HepG2 (cell line): ENCODE results near the gene NEU1. TPM values are rescaled to one million over a fixed set of nuclear protein-coding genes. Genes with fewer than 3 reads are reported as not detected.
A peak's percentile ranks its signal among the peaks of the same experiment; 100 is the strongest.

Experiments used
- ATAC-seq: fragments of 200-7000 bp; cut with Tn5 transposase; 3 replicates; pipeline ENCODE4 v1.9.1; 2020; ENCODE audit warnings: mild to moderate bottlenecking, moderate library complexity
- BruUV-seq: library from RNA; stranded (reverse); fragments of 400-500 nt; replicated peaks from 2 replicates; lab custom pipeline; 2021; lab: Mats Ljungman, UMichigan
- CTCF ChIA-PET: fragments of 300-600 bp; formaldehyde crosslinking; extraction: SDS; loops from one replicate; lab custom pipeline; 2021; ENCODE audit warnings: low total read pairs, inconsistent platforms, low intra/inter-chr PET ratio; lab: Yijun Ruan, JAX
- POLR2A ChIA-PET: fragments of 350-600 bp; sonication (Branson Sonifier 250); formaldehyde crosslinking; loops from one replicate; lab custom pipeline; 2020; ENCODE audit warnings: antibody characterized with exemption, inconsistent platforms; lab: Yijun Ruan, JAX
- DNase-seq: peaks from one replicate; pipeline ENCODE4 v3.0.0-alpha.2; 2015; ENCODE audit warnings: low spot score
- FAIRE-seq: peaks from 3 replicates; lab custom pipeline; 2011; peaks lifted over from hg19 to GRCh38; lab: Jason Lieb, UNC
- H2AFZ ChIP-seq: one replicate; pipeline ENCODE4 v1.6.1; 2011; ENCODE audit warnings: low read length, inconsistent platforms
- H3K27ac ChIP-seq: fragments of 300-600 bp; 3 replicates; pipeline ENCODE4 v1.8.0; 2011; ENCODE audit warnings: mixed run types, mild to moderate bottlenecking, mixed read lengths, low read length, inconsistent platforms; ENCODE audit not compliant: insufficient read depth; ENCODE audit errors: extremely low read length
- H3K27me3 ChIP-seq, 2 experiments: fragments of 200-600 bp in 1 of 2; 2 replicates in 1 of 2; 3 replicates in 1 of 2; pipeline versions ENCODE4 v1.6.0 to v1.8.0; 2011; ENCODE audit warnings: low read length in 2 of 2, mild to moderate bottlenecking in 2 of 2, moderate library complexity in 2 of 2, inconsistent platforms in 1 of 2; ENCODE audit not compliant: insufficient read depth in 2 of 2, control insufficient read depth in 1 of 2
- H3K36me3 ChIP-seq, 2 experiments: fragments of 200-600 bp in 1 of 2; replicated peaks in 1 of 2; 2 replicates in 1 of 2; 3 replicates in 1 of 2; pipeline versions ENCODE4 v1.5.1 to v1.8.0; 2011; ENCODE audit warnings: low read length in 2 of 2, inconsistent platforms in 1 of 2; ENCODE audit not compliant: insufficient read depth in 2 of 2, control insufficient read depth in 1 of 2
- H3K4me1 ChIP-seq: 2 replicates; pipeline ENCODE4 v1.5.1; 2012; ENCODE audit warnings: low read length, inconsistent platforms; ENCODE audit not compliant: insufficient read depth
- H3K4me2 ChIP-seq: 2 replicates; pipeline ENCODE4 v1.6.0; 2011; ENCODE audit warnings: low read depth, low read length, inconsistent platforms
- H3K4me3 ChIP-seq, 3 experiments: fragments of 200-600 bp in 1 of 3; sonication (generic), shearing (Covaris generic) in 1 of 3; replicated peaks in 1 of 3; 2 replicates each; pipeline ENCODE4 v1.5.1; 2011 to 2016; ENCODE audit warnings: low read length in 3 of 3, inconsistent platforms in 2 of 3, low read depth in 2 of 3, mild to moderate bottlenecking in 2 of 3, control low read depth in 1 of 3, mixed read lengths in 1 of 3; ENCODE audit not compliant: insufficient read depth in 1 of 3
- H3K79me2 ChIP-seq: one replicate; pipeline ENCODE4 v1.6.1; 2011; ENCODE audit warnings: low read length, inconsistent platforms; ENCODE audit not compliant: insufficient read depth
- H3K9ac ChIP-seq: 2 replicates; pipeline ENCODE4 v1.6.0; 2011; ENCODE audit warnings: mild to moderate bottlenecking, low read depth, low read length, inconsistent platforms; ENCODE audit not compliant: insufficient read depth
- H3K9me3 ChIP-seq: 2 replicates; pipeline ENCODE4 v1.5.1; 2012; ENCODE audit warnings: mild to moderate bottlenecking, low read length
- H4K20me1 ChIP-seq: 2 replicates; pipeline ENCODE4 v1.6.0; 2011; ENCODE audit warnings: inconsistent platforms, mild to moderate bottlenecking, low read length, moderate library complexity; ENCODE audit not compliant: insufficient read depth
- DPF2 ChIP-seq: sonication (generic); formaldehyde crosslinking; IDR thresholded peaks from 2 replicates; pipeline ENCODE4 v1.4.0; 2020; ENCODE audit warnings: mild to moderate bottlenecking, low read depth, missing genetic modification reagents, borderline replicate concordance
- GPBP1L1 ChIP-seq: sonication (generic); formaldehyde crosslinking; IDR thresholded peaks from 2 replicates; pipeline ENCODE4 v1.5.0; 2020; ENCODE audit warnings: mild to moderate bottlenecking, missing genetic modification reagents
- MAX ChIP-seq: IDR thresholded peaks from 2 replicates; pipeline ENCODE4 v1.6.1; 2012; ENCODE audit warnings: inconsistent platforms
- PATZ1 ChIP-seq: sonication (generic); formaldehyde crosslinking; IDR thresholded peaks from 2 replicates; pipeline ENCODE4 v1.4.0; 2020; ENCODE audit warnings: missing genetic modification reagents
- POGK ChIP-seq: sonication (generic); formaldehyde crosslinking; conservative IDR thresholded peaks from 2 replicates; pipeline ENCODE4 v1.8.0; 2022; ENCODE audit warnings: mild to moderate bottlenecking, moderate library complexity, missing genetic modification reagents
- RFXAP ChIP-seq: sonication (generic); formaldehyde crosslinking; IDR thresholded peaks from 2 replicates; pipeline ENCODE4 v1.4.0; 2020; ENCODE audit warnings: missing genetic modification reagents, borderline replicate concordance
- THAP8 ChIP-seq: sonication (generic); formaldehyde crosslinking; IDR thresholded peaks from 2 replicates; pipeline ENCODE4 v1.5.1; 2020; ENCODE audit warnings: missing genetic modification reagents, mild to moderate bottlenecking, borderline replicate concordance
- ZHX1 ChIP-seq: sonication (generic); formaldehyde crosslinking; IDR thresholded peaks from 2 replicates; pipeline ENCODE4 v1.8.1; 2022; ENCODE audit warnings: low read depth, mild to moderate bottlenecking, missing genetic modification reagents
- ZNF12 ChIP-seq: sonication (generic); formaldehyde crosslinking; IDR thresholded peaks from 2 replicates; pipeline ENCODE4 v1.5.0; 2020; ENCODE audit warnings: missing genetic modification reagents
- ZNF468 ChIP-seq: sonication (generic); formaldehyde crosslinking; IDR thresholded peaks from 2 replicates; pipeline ENCODE4 v1.8.0; 2022; ENCODE audit warnings: mild to moderate bottlenecking, moderate library complexity, missing genetic modification reagents
- ZNF788 ChIP-seq: sonication (generic); formaldehyde crosslinking; IDR thresholded peaks from 2 replicates; pipeline ENCODE4 v1.5.0; 2020; ENCODE audit warnings: mild to moderate bottlenecking, missing genetic modification reagents, borderline replicate concordance
- ZNF878 ChIP-seq: sonication (generic); formaldehyde crosslinking; IDR thresholded peaks from 2 replicates; pipeline ENCODE4 v1.8.1; 2023; ENCODE audit warnings: mild to moderate bottlenecking, missing genetic modification reagents, moderate library complexity
- ZSCAN20 ChIP-seq: sonication (generic); formaldehyde crosslinking; IDR thresholded peaks from 2 replicates; pipeline ENCODE4 v1.4.0; 2020; ENCODE audit warnings: missing genetic modification reagents, mild to moderate bottlenecking, borderline replicate concordance
- WGBS: methylation state at CpG from one replicate; pipeline ENCODE4 v1.1.6; 2017; ENCODE audit warnings: low lambda C conversion rate; 5-methylcytosine and 5-hydroxymethylcytosine counted together
- in situ Hi-C: cut with HindIII; loops from 2 replicates; pipeline ENCODE4 v1.10.0; 2017; ENCODE audit warnings: low pct_unique_long_range_greater_than_20kb; ENCODE audit not compliant: extremely low pct_ligation_motif_present
- intact Hi-C: fragments of 100-400 bp; cut with micrococcal nuclease; formaldehyde crosslinking; loops from one replicate; pipeline ENCODE4 v1.10.0; 2022; ENCODE audit not compliant: unreplicated experiment
- polyA plus RNA-seq, 8 experiments: library from polyadenylated mRNA; depleted of rRNA in 3 of 8; stranded (reverse) in 7 of 8; unstranded in 1 of 8; fragments of >200 nt; fragmentation: Illumina TruSeq in 4 of 8; extraction: Trizol in 4 of 8; gene quantifications; 2 replicates each; pipeline versions ENCODE4 v1.2.1 to v1.2.3, GENCODE V29; 2011 to 2016; ENCODE audit warnings: low read depth in 4 of 8, missing spikeins in 1 of 8, mixed read lengths in 1 of 8; ENCODE audit not compliant: insufficient read depth in 1 of 8
- total RNA-seq, 5 experiments: library from RNA; depleted of rRNA; stranded (reverse); fragments of >200 nt; fragmentation: Illumina TruSeq; extraction: Trizol; gene quantifications; 2 replicates each; pipeline ENCODE4 v1.2.3, GENCODE V29; 2016; ENCODE audit warnings: low read depth in 1 of 5

Gene NEU1
- total and polyA plus RNA-seq, 2 of the 13 experiments (the other 11 are each of a cell fraction or from before 2014, with no cell fraction given) = 215 to 297 TPM

GRCh38 chr6:31907158-31907813, 44.7 kb upstream of the NEU1 start:
- ATAC-seq (peak; percentile 87), DNase-seq (peak; percentile 86), FAIRE-seq (peak; percentile 76)
- H3K27me3 ChIP-seq = peaks cover 1 to 6% of the 10 kb centered on the region in 2 experiments; a peak in 1 of 5 replicates
- no peak overlapping the region; the same call in 1 of the 2 replicates for H3K9ac ChIP-seq
- peak overlapping the region; percentile 11 for H3K27ac ChIP-seq
- no peaks in the 10 kb centered on the region for H4K20me1 ChIP-seq
- H3K4me1 ChIP-seq = peaks cover 62% of the 10 kb centered on the region
- no peaks in the 10 kb centered on the region for H3K79me2 ChIP-seq
- 4% methylated on average over 7 of the region's 7 CpGs for WGBS
- H3K4me2 ChIP-seq = peak overlapping the region; percentile 68
- H2AFZ ChIP-seq = no peak overlapping the region
- in situ Hi-C loops (loop anchor here (25.0 kb wide), 1 partner anchor 1055 kb away; the partner anchor contains the start of genes BRD2 and HLA-DMA), intact Hi-C loops (no loop called here)
- no TSS peak for BruUV-seq
- H3K9me3 ChIP-seq = no peaks in the 10 kb centered on the region
- peak overlapping the region; percentile 21 to 46 (median 25); a peak in 4 of 6 replicates for H3K4me3 ChIP-seq
- CTCF ChIA-PET = no interaction called here
- POLR2A ChIA-PET = interaction anchor here (0.7 to 3.9 kb wide), 20 partner anchors 9 to 1503 kb away, joined by 3 to 31 read pairs (median 5); partner anchors contain the start of genes BAG6, C2, CFB and DXO
- no peaks in the 10 kb centered on the region for H3K36me3 ChIP-seq
- no peak for TF ChIP-seq MAX
- TF ChIP-seq ZNF468 (CRISPR knock-in tag) = no peak
- TF ChIP-seq THAP8 (CRISPR knock-in tag) = no peak
- no peak for TF ChIP-seq DPF2 (CRISPR knock-in tag)
- TF ChIP-seq ZHX1 (CRISPR knock-in tag) = no peak
- TF ChIP-seq ZNF12 (CRISPR knock-in tag) = peak; percentile 88
- peak; percentile 21; the same call in 1 of the 2 replicates for TF ChIP-seq ZNF788 (CRISPR knock-in tag)
- peak; percentile 79; the same call in 1 of the 2 replicates for TF ChIP-seq ZSCAN20
- TF ChIP-seq GPBP1L1 (CRISPR knock-in tag) = no peak
- no peak for TF ChIP-seq POGK (CRISPR knock-in tag)
- TF ChIP-seq ZNF878 (CRISPR knock-in tag) = no peak
- 0 out of 2 replicates have a peak, but pooled peaks have one; percentile 24 for TF ChIP-seq RFXAP (CRISPR knock-in tag)
- 0 out of 2 replicates have a peak, but pooled peaks have one; percentile 40 for TF ChIP-seq PATZ1 (CRISPR knock-in tag)
